Endodermal cell (in vitro differentiated cells): ENCODE results near the gene S100A5. TPM values are rescaled to one million over a fixed set of nuclear protein-coding genes. Genes with fewer than 3 reads are reported as not detected.

Experiments used
- DNase-seq: peaks from one replicate; pipeline ENCODE4 v3.0.0-alpha.2; 2017
- H3K27ac ChIP-seq: 2 replicates; pipeline ENCODE4 v1.5.1; 2013; ENCODE audit warnings: mild to moderate bottlenecking, low read depth, low read length, moderate library complexity
- H3K27me3 ChIP-seq: 2 replicates; pipeline ENCODE4 v1.6.1; 2013; ENCODE audit warnings: mild to moderate bottlenecking, low read length, moderate library complexity; ENCODE audit not compliant: insufficient read depth, control insufficient read depth, poor library complexity, severe bottlenecking
- H3K36me3 ChIP-seq: 2 replicates; pipeline ENCODE4 v1.7.0; 2013; ENCODE audit warnings: mild to moderate bottlenecking, low read length, moderate library complexity; ENCODE audit not compliant: control insufficient read depth, insufficient read depth
- H3K4me1 ChIP-seq: one replicate; pipeline ENCODE4 v1.7.0; 2013; ENCODE audit warnings: low read length; ENCODE audit not compliant: control insufficient read depth, insufficient read depth
- H3K4me3 ChIP-seq: 2 replicates; pipeline ENCODE4 v1.5.1; 2013; ENCODE audit warnings: mild to moderate bottlenecking, low read length, moderate library complexity
- H3K9ac ChIP-seq: 2 replicates; pipeline ENCODE4 v1.6.1; 2013; ENCODE audit warnings: mild to moderate bottlenecking, low read length, moderate library complexity; ENCODE audit not compliant: poor library complexity, severe bottlenecking; ENCODE audit errors: extremely low read depth
- H3K9me3 ChIP-seq: 2 replicates; pipeline ENCODE4 v1.6.1; 2013; ENCODE audit warnings: mild to moderate bottlenecking, low read length, moderate library complexity; ENCODE audit not compliant: control insufficient read depth
- H3K27ac Mint-ChIP-seq: 2 replicates; pipeline ENCODE4 v1.8.0; 2020; ENCODE audit warnings: mixed read lengths
- H3K27me3 Mint-ChIP-seq: 2 replicates; pipeline ENCODE4 v1.8.0; 2021; ENCODE audit warnings: mild to moderate bottlenecking, mixed read lengths; ENCODE audit not compliant: insufficient read depth
- H3K36me3 Mint-ChIP-seq: 2 replicates; pipeline ENCODE4 v1.8.0; 2020; ENCODE audit warnings: low read depth, mixed read lengths
- H3K4me1 Mint-ChIP-seq: 2 replicates; pipeline ENCODE4 v1.8.0; 2020; ENCODE audit warnings: mixed read lengths
- H3K4me3 Mint-ChIP-seq: 2 replicates; pipeline ENCODE4 v1.8.0; 2020; ENCODE audit warnings: mild to moderate bottlenecking, moderate library complexity, mixed read lengths
- H3K9me3 Mint-ChIP-seq: 2 replicates; pipeline ENCODE4 v1.8.0; 2020; ENCODE audit warnings: mild to moderate bottlenecking, mixed read lengths
- WGBS, 2 experiments: methylation state at CpG; one replicate each; pipeline versions ENCODE4 v1.1.5 to v1.1.7; 2013; ENCODE audit warnings: missing lambda C conversion rate in 2 of 2, mixed read lengths in 1 of 2; ENCODE audit not compliant: insufficient coverage in 1 of 2, insufficient read length in 1 of 2; 5-methylcytosine and 5-hydroxymethylcytosine counted together
- total RNA-seq, 2 donors: library from RNA; stranded (reverse); fragmentation: NEBNext Ultra II Directional in 1 of 2; extraction: Animal tissue kit (Norgen Biotek cat#: 25700) in 1 of 2; gene quantifications; 2 replicates in 1 of 2; 3 replicates in 1 of 2; pipeline ENCODE4 v1.2.1, GENCODE V29; 2021
- TF ChIP-seq, protein P1 (sequence below): fragments of 200-600 bp; sonication (generic); conservative IDR thresholded peaks from 2 replicates; pipeline ENCODE4 v1.5.0; 2021; ENCODE audit warnings: antibody characterized with exemption, mild to moderate bottlenecking

Gene S100A5
- total RNA-seq, 2 donors from 2014 or later = not detected

DNA sequence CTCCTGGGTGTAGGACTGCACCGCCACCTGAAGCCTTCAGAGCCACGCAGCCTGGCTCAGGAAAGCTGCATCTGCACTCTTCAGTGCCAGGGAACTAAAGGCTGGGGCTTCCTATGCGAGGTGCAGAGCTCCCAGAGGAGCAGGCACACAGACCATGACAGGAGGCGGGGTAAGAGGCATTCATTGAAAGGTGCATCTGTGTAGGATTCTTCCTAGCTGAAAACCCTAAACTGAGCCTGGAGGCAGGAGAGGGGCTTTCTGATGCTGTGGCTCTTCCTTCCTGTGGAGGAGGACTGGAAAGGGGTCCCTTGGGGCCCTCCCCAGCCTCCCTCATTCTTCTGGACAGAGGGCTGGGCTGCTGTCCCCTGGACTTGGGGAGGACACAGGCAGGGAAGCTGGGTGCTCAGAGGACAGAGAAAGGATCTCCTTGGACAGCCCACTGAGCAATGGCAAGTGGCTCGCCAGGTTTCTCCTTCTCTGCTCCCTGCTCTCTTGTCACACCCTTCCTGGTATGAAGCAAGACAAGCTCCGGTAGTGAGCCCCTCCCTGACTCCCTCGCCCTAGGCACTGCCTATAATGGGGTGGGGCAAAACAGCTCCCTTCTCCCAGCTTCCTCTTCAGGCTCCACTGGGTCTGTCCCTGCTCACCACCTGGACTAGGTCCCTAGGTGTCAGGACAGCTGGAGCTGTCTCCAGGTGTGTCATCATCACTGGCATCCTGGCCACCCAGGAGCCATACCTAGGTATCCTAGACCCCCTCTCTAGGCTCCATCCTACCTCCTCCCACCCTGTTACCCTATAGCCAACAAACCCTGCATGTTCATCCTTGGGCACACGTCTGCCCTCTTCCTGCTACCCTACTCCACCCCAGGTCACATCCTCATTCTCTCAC lies 25.0 kb downstream of the S100A5 start:
- Mint-ChIP-seq H3K27me3 (peaks cover 82% of the 10 kb centered on the region), H3K9me3 (no peaks in the 10 kb centered on the region), H3K4me1 (peaks cover 19% of the 10 kb centered on the region), H3K36me3 (no peaks in the 10 kb centered on the region), H3K27ac (no peak overlapping the region), H3K4me3 (no peak overlapping the region)
- peaks cover 3% of the 10 kb centered on the region for H3K4me1 ChIP-seq
- no peaks in the 10 kb centered on the region for H3K9me3 ChIP-seq
- no peak overlapping the region for H3K27ac ChIP-seq
- TF ChIP-seq, protein P1, sequence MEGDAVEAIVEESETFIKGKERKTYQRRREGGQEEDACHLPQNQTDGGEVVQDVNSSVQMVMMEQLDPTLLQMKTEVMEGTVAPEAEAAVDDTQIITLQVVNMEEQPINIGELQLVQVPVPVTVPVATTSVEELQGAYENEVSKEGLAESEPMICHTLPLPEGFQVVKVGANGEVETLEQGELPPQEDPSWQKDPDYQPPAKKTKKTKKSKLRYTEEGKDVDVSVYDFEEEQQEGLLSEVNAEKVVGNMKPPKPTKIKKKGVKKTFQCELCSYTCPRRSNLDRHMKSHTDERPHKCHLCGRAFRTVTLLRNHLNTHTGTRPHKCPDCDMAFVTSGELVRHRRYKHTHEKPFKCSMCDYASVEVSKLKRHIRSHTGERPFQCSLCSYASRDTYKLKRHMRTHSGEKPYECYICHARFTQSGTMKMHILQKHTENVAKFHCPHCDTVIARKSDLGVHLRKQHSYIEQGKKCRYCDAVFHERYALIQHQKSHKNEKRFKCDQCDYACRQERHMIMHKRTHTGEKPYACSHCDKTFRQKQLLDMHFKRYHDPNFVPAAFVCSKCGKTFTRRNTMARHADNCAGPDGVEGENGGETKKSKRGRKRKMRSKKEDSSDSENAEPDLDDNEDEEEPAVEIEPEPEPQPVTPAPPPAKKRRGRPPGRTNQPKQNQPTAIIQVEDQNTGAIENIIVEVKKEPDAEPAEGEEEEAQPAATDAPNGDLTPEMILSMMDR = no peak
- no peaks in the 10 kb centered on the region for H3K36me3 ChIP-seq
- H3K4me3 ChIP-seq = no peak overlapping the region
- 74 to 89% methylated on average over 4 to 8 of the region's 8 CpGs for WGBS, 2 experiments
- peaks cover 33% of the 10 kb centered on the region for H3K27me3 ChIP-seq
- DNase-seq = no peak
- no peak overlapping the region for H3K9ac ChIP-seq

DNA sequence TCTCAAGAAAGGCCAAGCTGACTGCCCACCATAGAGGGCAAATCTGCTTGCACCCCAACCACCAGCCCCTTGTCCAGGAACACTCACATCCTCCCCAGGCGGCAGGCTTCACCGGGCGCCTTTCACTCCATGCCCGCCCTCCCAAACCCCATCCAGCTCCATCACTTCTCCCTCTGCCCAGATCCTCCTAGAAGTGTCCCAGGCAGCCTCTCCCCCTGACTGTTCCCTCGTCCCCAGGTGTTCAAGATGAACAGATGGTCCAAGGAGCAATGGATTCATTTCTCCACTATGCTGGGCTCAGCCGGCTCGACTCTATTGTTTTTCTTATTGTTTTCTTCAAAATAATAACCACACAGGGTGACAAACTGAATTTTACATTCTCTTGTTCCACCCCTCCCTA lies 27.1 kb downstream of the S100A5 start:
- Mint-ChIP-seq H3K36me3 (no peaks in the 10 kb centered on the region), H3K4me1 (peaks cover 12% of the 10 kb centered on the region), H3K4me3 (no peak overlapping the region), H3K9me3 (no peaks in the 10 kb centered on the region), H3K27me3 (peaks cover 75% of the 10 kb centered on the region), H3K27ac (no peak overlapping the region)
- no peak overlapping the region for H3K27ac ChIP-seq
- H3K4me1 ChIP-seq = no peaks in the 10 kb centered on the region
- no peaks in the 10 kb centered on the region for H3K36me3 ChIP-seq
- 86 to 92% methylated on average over 3 to 7 of the region's 7 CpGs for WGBS, 2 experiments
- TF ChIP-seq, protein P1 = no peak
- no peak overlapping the region for H3K4me3 ChIP-seq
- H3K9ac ChIP-seq = no peak overlapping the region
- no peak for DNase-seq
- peaks cover 33% of the 10 kb centered on the region for H3K27me3 ChIP-seq
- H3K9me3 ChIP-seq = no peaks in the 10 kb centered on the region

DNA sequence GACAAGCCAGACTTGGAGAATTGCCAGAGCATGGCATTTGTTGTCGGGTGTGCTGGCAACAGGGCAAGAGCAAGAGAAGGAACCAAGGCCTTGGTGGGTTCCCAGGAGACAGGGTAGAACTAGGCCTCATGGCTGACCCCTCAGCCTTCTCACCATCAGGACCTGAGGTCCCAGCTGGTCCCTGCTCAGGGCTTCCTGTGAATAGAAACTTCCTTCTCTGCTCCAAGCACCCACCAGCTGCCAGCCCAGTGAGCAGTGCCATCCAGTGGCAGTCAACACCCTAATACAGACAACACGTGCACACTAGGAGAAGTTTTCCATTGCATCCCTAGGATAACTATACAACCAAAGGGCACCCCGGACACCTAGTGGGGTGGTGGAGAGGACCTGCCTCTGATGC lies 27.7 kb downstream of the S100A5 start:
- H3K9me3 Mint-ChIP-seq = no peaks in the 10 kb centered on the region
- peaks cover 76% of the 10 kb centered on the region for H3K27me3 Mint-ChIP-seq

More for the DNA sequence above, 27.7 kb downstream of the S100A5 start:
- Histone ChIP-seq H3K4me3 (no peak overlapping the region), H3K27ac (no peak overlapping the region), H3K27me3 (peaks cover 33% of the 10 kb centered on the region), H3K36me3 (no peaks in the 10 kb centered on the region), H3K4me1 (no peaks in the 10 kb centered on the region), H3K9ac (no peak overlapping the region), H3K9me3 (no peaks in the 10 kb centered on the region)
- no peak for DNase-seq
- H3K4me1 Mint-ChIP-seq = peaks cover 7% of the 10 kb centered on the region
- TF ChIP-seq, protein P1 = no peak
- 98 to 100% methylated on average over 2 to 3 of the region's 3 CpGs for WGBS, 2 experiments
- H3K36me3 Mint-ChIP-seq = no peaks in the 10 kb centered on the region
- no peak overlapping the region for H3K4me3 Mint-ChIP-seq
- H3K27ac Mint-ChIP-seq = no peak overlapping the region
